ENCODE measurements around the gene LZTR1.

LZTR1 gene

DNA sequence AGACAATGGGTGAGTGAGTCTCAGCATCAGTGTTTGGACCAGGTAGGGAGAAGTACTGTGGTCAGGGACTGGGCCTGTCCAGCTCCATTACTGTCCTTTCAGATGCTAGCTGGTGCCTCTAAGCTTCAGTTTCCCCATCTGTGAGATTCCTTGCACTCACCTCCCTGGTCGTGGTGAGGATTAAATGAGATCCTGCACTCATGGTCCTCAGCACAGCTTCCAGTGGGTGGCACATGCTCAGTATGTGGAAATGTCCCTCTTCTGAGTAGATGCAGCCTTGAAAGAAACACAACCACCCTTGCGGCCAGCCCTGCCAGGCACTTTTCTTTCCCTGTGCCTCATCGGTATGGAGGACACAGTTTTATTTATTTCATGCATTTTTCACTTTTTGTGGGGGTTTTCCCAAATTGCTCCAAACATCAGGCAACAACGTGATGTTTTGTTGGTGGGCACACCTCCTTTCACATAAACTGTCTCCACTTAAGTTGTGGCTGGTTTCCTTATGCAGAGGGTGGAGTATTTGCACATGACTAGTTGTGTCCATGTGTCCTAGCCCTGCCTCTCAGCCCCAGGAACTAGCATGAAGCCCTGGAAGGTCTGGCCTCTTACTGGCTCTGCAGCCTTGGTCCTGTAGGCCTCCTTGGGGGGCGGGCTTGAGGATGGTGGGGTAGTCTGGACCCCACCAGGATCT lies 1.1 kb downstream of the LZTR1 start:
- DNase-seq, result no peak

DNA sequence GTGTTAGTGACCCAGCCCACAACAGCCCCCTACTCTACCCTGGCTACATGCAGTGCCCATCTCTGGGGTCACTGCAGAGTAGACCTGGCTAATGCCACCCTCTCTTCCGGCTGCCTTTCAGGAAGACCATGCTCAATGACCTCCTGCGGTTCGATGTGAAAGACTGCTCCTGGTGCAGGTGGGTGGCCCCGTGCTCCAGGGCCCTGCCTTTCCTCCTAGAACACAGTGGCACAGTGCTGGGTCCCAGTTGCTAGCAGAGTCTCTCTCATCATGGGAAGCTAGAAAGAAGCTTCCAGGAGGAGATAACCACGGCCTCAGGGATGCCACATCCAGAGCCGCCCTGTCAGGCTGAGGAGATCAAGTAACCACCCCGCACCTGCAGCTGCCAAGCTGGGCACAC lies 3.6 kb downstream of the LZTR1 start:
- no peak for DNase-seq

DNA sequence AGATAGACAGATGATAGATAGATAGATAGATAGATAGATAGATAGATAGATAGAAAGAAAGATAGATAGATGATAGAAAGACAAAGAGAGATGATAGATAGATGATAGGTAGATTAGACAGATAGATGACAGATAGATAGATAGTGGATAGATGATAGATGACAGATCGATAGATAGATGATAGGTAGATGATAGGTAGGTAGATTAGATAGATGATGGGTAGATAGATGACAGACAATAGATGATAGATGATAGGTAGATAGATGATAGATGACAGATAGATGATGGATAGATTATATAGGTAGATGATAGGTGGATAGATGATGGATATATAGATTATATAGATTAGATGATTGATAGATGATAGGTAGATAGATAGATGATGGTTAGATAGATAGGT lies 4.3 kb downstream of the LZTR1 start:
- no peak for DNase-seq

DNA sequence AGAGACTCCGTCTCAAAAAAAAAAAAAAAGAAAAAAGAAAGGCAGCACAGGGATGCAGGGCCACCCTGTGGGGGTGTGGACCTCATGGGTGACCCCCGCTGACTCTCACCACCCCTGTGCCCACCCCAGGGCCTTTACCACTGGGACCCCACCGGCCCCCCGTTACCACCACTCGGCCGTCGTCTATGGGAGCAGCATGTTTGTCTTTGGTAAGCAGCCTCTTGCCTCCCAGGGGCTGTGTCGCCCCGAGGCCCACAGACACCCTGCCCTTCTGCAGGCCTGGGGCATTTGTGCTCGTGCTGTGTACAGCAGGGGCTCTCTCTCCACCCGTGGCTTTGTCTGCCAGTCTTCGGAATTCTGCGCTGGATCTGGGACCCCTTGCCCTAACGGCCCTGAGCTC lies 5.3 kb downstream of the LZTR1 start:
- DNase-seq, result no peak

DNA sequence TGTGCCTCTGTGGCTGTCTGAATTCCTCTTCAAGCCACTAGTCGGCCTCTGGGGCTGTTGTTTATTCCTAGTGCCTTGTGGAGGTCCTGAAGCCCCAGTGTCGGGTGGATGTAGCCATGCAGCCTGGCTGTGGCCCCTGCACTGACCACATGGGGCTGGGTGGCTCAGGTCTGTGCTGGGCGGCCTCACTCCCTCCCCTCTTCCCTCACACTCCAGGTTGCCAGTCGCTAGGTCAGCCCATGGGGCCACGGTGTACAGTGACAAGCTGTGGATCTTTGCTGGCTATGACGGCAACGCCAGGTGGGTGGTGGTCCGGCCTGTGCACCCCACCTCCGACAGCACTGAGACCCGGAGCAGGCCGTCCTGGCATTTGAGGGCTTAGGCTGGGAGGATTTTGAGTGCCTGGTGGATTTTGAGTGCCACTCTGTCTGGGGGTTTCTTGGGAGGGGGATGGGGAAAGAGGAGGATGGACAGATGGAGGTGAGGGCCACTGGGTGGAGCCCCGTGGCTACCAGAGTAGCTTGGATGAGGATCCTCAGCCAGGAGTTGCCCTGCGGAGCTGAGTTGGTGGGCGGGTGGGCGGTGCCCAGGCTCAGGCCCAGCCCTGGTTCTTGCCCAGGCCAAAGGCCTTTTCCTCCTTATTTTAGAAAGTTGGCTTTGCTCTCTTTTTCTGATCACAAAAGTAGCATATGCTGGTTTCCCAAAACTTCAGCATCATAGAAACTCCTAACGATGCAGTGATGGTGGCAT lies 6.7 kb downstream of the LZTR1 start:
- no peak for DNase-seq

DNA sequence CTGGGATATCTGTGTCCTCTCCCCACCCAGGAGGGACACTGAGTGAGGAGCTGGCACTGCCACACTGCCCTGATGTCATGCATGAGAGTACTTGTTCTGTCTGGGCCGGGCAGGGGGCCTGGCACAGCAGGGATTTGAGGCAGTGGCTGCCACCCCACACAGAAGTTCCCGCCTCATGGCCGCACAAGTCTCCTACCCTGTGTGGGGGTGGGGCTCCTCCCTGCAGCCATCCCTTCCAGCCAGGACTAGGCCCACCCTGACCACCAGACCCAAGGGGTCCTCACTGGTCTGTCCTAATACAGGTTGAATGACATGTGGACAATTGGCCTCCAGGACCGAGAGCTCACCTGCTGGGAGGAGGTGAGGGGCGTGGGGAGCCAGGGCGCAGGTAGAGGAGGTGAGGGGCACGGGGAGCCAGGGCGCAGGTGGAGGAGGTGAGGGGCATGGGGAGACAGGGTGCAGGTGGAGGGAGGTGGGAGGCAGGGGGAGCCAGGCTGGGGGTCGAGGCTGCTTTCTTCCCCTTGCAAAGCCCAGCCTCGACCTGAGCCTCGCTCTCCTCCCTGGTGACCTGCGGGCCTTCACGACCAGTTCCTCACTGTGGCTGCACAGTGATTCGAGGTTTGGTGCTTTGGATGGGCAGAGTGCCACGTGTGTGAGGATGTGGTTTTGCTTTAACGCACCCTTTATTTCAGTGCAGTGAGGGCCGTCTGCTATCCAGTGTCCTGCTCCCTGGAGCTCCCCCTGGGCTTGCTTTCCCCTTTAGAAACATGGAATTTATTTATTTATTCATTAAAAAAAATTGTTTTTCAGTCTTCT lies 7.4 kb downstream of the LZTR1 start:
- DNase-seq, result no peak

DNA sequence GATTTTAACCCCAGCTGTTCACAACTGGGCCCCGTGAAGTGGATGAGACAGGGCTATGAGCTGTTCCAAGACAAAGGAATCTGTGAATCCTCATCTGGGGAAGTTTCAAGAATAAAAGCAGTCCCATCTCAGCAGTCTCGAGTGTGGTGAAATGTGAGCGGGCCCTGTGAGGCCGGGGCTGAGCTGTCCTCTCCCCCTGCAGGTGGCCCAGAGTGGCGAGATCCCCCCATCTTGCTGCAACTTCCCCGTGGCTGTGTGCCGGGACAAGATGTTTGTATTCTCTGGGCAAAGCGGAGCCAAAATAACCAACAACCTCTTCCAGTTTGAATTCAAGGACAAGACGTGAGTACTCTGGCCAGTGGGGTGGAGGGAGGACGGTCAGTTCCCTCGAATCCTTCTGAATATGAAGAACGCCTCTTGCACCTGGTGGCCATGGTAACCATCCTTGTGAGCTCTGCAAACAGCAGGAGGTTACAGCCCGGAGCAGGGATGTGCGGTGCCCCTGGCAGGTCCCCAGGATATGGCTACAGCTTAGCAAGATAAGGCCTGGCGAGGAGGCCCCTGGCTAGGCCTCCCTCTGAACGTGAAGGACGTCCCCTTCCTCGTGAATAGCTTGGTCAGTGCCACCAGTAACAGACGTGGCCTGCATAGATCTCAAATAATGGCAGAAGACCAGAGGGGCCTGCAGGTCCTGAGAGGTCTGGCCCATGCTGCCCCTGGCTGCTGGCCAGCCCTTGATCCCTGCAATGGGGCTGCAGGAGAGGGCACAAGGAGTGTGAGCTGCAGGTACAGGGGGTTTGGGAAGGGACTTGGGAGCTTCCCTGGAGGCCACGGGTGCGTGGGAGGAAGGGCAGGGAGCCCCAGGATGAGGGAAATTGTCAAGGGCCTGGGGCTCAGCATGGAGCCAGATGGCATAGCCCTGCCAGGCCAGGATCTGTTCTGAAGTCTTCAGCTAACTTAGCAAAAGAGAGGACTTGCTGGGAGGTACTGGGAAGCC lies 8.4 kb downstream of the LZTR1 start:
- DNase-seq, result no peak

DNA sequence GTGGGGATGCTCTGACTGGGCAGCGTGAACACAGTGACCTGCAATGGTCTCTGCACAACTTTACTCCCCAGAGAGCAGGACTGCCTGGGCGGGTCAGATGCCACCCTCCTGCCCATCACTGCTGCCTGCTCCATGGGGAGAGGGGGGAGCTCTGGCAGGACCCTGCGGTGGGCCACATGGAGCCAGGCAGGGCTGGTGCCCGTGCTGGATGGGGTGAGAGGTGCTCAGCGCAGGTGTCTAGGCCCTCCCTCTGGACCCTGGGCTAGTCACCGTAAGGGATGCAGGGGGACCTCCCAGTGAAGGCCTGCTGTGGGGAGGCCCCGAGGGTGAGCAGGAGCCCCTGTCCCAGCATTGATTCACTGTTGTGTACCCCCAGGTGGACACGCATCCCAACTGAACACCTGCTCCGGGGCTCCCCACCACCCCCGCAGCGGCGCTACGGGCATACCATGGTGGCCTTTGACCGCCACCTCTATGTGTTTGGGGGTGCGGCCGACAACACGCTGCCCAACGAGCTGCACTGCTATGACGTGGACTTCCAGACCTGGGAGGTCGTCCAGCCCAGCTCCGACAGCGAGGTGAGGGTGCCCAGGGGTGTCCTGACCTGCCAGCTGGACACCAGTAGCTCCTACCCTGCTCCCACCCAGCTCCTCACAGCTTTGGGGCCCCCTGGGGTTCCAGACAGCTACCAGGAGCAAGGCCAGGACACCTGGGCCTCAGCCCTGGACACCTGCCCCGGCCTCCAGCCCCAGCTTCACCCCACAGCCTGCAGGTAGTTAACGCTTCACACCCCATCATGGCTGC lies 9.4 kb downstream of the LZTR1 start:
- no peak for DNase-seq

DNA sequence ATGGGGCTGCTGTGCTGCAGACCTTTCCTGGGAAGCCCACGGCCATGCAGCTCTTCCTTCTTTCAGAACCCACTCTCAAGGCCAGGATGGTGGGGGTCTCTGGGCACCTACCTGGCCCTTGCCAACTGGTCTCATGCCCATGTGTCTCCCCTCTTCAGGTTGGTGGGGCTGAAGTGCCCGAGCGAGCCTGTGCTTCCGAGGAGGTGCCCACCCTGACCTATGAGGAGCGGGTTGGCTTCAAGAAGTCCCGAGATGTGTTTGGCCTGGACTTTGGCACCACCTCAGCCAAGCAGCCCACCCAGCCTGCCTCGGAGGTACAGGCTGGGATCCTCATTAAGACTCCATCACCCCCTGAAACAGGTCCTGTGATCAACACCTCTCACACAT lies 10.0 kb downstream of the LZTR1 start:
- DNase-seq, result no peak

DNA sequence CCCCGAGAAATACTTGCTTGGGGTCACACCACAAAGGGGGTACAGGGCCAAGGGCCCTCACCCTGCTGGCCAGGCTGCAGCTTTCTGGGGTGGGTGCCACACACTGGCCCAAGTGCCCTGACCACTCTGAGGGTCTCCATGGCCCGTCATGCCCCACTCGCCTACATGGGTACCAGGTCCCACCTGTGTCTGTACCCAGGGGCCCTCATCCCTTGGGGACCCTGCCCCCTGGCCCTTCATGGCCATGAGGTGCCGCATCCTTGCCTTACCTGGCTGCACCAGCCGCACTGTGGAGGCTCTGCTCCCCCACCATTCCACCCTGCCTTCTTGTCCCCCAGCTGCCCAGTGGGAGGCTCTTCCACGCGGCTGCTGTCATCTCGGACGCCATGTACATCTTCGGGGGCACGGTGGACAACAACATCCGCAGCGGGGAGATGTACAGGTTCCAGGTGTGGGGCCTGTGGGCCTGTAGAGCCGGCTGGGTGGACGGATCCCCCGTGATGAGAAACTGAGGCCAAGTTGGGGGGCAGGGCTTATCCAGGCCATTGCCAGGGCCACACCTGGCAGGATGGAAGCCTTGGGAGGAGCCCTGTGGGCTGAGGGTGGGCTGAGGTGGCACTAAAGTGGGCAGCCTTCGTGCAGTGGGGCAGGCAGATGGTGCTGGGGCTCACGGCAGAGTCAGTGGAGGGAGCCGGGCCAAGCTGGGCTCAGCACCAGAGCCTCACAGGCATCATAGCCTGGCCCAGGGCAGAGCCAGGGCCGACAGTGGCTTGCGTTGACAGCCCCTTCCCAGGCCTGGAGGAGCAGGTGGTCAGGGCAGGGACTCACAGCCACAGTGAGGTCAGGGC lies 10.6 kb downstream of the LZTR1 start:
- DNase-seq, result no peak

DNA sequence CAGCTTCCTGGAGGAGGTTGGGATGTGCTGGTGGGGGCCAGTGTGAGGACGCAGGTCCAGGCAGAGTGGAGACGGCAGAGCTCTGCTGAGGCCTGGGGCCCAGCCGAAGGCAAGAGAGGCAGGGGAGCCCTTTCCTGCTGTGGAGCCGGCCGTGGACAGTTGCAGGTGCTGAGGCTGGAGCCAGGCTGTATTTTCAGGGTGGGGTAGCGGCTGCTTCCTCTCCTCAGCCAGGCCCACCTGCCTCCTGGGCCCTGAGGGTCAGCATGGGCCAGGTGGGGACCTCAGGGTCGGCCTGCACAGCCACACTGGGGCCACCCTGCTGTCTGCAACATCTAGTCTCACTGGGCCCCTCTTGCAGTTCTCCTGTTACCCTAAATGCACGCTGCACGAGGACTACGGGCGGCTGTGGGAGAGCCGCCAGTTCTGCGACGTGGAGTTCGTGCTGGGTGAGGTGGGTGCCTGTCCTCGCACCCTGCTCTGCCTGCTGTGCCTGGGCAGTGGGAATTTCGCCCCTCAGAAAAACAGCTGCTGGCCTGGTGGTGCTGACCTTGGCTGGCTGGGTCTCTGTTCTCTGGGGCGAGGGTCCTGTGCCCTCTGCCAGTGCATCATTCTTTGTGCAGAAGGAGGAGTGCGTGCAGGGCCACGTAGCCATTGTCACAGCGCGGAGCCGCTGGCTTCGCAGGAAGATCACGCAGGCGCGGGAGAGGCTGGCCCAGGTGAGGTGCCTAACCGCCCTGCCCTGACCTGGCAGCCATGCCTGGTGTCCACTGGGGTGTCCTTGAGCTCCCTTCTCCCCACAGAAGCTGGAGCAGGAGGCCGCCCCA lies 11.4 kb downstream of the LZTR1 start:
- no peak for DNase-seq

DNA sequence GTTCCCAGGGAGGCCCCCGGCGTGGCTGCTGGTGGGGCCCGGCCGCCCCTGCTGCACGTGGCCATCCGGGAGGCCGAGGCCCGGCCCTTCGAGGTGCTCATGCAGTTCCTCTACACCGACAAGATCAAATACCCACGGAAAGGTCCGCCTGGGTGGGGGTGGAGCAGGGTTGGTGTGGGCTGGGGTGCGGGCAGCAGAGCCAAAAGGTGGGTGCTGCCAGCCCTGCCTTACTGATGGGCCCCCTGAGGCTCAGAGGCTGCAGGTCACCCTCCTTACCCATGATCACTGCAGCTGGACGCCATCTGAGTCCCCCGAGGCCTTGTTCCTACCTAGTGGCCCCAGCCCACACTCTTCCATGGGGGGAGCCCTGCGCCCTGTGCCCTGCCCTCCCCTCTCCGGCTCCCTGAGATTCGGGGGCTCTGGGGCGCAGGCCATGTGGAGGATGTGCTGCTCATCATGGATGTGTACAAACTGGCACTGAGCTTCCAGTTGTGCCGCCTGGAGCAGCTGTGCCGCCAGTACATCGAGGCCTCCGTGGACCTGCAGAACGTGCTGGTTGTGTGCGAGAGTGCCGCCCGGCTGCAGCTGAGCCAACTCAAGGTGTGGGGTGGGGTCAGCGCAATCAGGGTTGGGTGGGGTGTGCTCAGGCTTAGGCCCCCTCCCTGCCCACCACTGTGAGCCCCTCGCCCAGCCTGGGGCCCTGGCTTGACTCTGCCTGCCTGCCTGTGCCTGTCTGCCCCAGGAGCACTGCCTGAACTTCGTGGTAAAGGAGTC lies 12.2 kb downstream of the LZTR1 start:
- DNase-seq, result no peak

DNA sequence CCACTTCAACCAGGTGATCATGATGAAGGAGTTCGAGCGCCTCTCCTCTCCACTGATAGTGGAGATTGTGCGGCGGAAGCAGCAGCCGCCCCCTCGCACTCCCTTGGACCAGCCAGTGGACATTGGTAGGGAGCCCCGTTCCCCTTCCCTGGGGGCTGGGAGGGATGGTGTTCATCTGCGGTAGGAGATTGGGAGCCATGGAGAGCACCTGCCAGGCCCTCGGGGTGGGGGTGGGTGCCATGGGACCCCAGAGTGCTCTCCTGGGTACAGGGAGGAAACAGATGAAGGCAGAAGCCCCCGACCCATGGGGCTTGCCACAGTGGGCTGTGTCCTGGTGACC lies 12.8 kb downstream of the LZTR1 start:
- no peak for DNase-seq

DNA sequence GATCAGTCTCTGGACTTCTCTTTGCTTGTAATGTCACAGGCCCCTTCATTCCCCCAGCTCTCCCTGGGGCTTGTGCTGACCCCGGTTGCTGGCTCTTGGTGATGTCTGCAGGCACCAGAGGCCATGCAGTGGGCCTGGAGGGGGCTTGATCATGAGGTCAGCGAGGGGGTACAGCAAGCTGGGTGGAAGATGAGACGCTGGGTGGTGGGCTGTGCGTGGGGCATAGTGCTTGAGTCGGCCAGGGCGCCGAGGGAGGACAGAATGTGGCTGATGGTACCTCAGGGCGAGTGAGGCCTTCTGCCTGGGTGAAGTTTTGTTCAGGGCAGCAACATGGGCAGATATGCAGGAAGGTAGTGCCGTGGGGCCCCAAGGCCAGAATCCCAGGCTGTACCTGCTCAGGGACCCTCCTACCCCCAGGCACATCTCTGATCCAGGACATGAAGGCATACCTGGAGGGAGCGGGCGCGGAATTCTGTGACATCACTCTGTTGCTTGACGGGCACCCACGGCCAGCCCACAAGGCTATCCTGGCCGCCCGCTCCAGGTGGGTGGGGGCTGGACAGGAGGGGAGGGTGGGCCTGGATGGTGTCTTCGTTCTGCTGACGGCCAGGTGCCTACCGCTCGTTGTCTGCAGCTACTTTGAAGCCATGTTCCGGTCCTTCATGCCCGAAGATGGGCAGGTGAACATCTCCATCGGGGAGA lies 13.4 kb downstream of the LZTR1 start:
- no peak for DNase-seq

DNA sequence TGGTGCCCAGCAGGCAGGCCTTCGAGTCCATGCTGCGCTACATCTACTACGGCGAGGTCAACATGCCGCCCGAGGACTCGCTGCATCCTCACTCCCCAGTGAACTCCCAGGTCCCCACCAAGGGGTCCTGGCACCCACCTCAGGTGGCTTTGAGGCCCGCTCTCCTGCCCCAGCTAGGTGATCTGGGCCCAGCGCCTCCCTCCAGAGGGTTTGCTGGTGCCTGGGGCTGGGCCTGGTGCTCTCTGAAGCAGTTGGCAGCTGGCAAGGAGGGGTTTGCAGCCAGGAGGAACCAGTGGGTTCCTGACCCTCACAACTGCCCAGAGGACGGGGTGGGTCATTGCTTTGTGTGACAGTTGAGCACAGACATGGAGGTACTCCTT lies 13.9 kb downstream of the LZTR1 start:
- DNase-seq, result no peak

DNA sequence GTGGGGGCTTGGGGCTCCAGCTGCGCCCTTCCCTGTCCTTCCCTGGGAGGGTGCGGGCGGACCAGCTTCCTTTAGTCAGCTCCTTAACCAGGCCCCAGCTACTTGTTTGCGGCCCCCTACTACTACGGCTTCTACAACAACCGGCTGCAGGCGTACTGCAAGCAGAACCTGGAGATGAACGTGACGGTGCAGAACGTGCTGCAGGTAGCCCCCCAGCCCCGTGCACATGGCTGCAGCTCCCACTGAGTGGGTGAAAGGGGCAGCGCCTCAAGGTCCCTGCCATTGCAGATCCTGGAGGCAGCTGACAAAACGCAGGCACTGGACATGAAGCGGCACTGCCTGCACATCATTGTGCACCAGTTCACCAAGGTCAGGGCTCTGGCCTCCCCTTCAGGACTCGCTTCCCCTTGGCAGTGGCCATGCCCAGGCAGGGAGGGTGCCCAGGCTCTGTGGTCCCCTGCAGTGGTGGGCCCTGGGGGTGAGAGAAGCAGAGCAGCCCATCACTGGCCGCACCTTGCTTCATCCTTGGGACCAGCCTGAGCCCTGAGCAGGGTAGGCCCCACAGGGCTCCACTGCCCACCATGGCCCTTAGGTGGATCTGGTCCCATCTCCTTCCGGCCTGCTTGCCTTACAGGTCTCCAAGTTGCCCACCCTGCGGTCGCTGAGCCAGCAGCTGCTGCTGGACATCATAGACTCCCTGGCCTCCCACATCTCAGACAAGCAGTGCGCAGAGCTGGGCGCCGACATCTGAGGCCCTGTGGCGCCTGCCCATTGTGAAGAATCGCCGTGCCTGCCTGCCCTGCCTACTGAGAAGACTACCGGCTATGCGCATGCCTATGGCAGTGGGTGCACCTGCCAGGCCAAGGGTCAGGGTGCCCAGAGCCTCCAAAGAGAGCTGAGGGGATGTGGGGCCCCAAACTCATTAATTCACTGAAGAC lies 14.8 kb downstream of the LZTR1 start:
- no peak for DNase-seq

DNA sequence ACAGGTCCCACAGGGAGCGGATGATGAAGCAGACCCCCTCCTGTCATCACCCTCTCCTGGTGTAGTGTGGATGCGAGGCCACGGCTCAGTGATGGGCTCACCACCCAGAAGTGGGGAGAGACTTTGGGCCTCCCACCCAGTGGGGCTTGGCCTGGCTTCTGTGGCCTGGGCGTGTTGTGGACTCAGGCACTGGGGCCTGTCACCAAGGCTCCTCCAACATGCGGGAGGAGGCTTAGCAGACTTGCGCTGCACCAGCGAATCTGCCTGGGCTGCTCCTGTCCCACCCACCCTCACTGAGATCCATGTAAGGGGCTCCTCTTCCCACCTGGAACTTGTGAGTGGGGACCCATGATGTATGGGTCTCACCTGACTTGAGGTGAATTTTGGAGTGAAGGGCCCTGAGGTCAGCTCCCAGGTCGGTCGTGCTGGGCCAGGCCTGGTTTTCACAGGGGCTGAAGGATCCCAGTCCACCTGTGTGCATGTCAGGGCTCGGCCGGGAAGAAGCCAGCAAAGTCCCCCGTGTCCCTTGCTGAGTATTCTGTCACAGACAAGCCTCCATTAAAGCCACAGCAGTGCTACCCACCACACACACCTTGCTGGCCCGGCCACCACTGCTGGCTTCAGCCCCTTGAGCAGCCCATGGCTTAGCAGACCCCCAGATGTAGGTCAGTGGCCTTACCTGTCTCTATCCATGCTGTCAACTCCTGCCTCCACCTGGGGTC lies 15.6 kb downstream of the LZTR1 start:
- no peak for DNase-seq

All from eye (tissue), 1 donor.